Fibroblast of villous mesenchyme (primary cell): ENCODE data around the gene PLAC8L1. TPM values are rescaled to one million over a fixed set of nuclear protein-coding genes. Genes with fewer than 3 reads are reported as not detected.
"Not testable (repeated sequence)": the region's sequence is repeated elsewhere in the genome, so short reads cannot be mapped to it uniquely, and the experiment has no call there.

Experiments used
- DNase-seq: peaks from one replicate; pipeline ENCODE4 v3.0.0-alpha.2; 2010; ENCODE audit warnings: low read depth
- H3K4me3 ChIP-seq: 2 replicates; pipeline ENCODE4 v1.5.1; 2011; ENCODE audit warnings: low read depth, mild to moderate bottlenecking, low read length
- CTCF ChIP-seq: IDR thresholded peaks from 2 replicates; pipeline ENCODE4 v1.5.1; 2012; ENCODE audit warnings: low read depth, mild to moderate bottlenecking, low read length; ENCODE audit not compliant: insufficient read depth
- total RNA-seq: library from RNA; depleted of rRNA; stranded (reverse); fragments of >200 nt; gene quantifications from 2 replicates; pipeline ENCODE4 v1.2.3, GENCODE V29; 2012

The PLAC8L1 gene
- not detected in 2 replicates for total RNA-seq

- H3K4me3 ChIP-seq, result no peak within 1 kb of the TSS
- no peak for DNase-seq
- TF ChIP-seq CTCF, result no peak
Measured at GRCh38 chr5:146105477-146105876, at the start of gene PLAC8L1. Gene PLAC8L1, minus strand, starts transcription at chr5:146105577. Its CDS starts 1,266 bp downstream, at chr5:146104311.

- DNase-seq, result no peak
- no peak overlapping the region for H3K4me3 ChIP-seq
- TF ChIP-seq CTCF, result no peak
Measured at GRCh38 chr5:146151970-146152369, 46.6 kb upstream of the PLAC8L1 start.

GRCh38 chr5:146137967-146138403, 32.6 kb upstream of the PLAC8L1 start:
- no peak for TF ChIP-seq CTCF
- DNase-seq, result peak; percentile 70

GRCh38 chr5:146130440-146131045, 25.2 kb upstream of the PLAC8L1 start:
- peak; percentile 57 for DNase-seq
- TF ChIP-seq CTCF, result peak; percentile 58
- no peak overlapping the region for H3K4me3 ChIP-seq

More at GRCh38 chr5:146137967-146138403, 32.6 kb upstream of the PLAC8L1 start:
- no peak overlapping the region for H3K4me3 ChIP-seq

GRCh38 chr5:146126068-146126467, 20.7 kb upstream of the PLAC8L1 start:
- DNase-seq, result no peak
- H3K4me3 ChIP-seq, result no peak overlapping the region
- no peak for TF ChIP-seq CTCF

- TF ChIP-seq CTCF, result no peak
- no peak for DNase-seq
- no peak overlapping the region for H3K4me3 ChIP-seq
Measured at GRCh38 chr5:146124580-146124979, 19.2 kb upstream of the PLAC8L1 start.

- not testable (repeated sequence) for DNase-seq, H3K4me3 ChIP-seq
Measured at GRCh38 chr5:146121451-146121850, 16.1 kb upstream of the PLAC8L1 start.
